SH-SY5Y (cell line): Measurements from ENCODE around the gene MBNL1.

Experiments used
- GATA2 ChIP-seq: IDR thresholded peaks from 2 replicates; pipeline ENCODE4 v1.6.1; 2011; ENCODE audit warnings: mild to moderate bottlenecking, low read depth, low read length
- GATA3 ChIP-seq: IDR thresholded peaks from 2 replicates; pipeline ENCODE4 v1.6.1; 2011; ENCODE audit warnings: low read depth, mild to moderate bottlenecking, low read length, moderate library complexity

- TF ChIP-seq GATA2 = no peak
- TF ChIP-seq GATA3 = no peak
Measured at GRCh38 chr3:152309031-152309430, 40.3 kb downstream of the MBNL1 start.
